Measurements from ENCODE around the gene MEF2D.

Gene MEF2D

DNA sequence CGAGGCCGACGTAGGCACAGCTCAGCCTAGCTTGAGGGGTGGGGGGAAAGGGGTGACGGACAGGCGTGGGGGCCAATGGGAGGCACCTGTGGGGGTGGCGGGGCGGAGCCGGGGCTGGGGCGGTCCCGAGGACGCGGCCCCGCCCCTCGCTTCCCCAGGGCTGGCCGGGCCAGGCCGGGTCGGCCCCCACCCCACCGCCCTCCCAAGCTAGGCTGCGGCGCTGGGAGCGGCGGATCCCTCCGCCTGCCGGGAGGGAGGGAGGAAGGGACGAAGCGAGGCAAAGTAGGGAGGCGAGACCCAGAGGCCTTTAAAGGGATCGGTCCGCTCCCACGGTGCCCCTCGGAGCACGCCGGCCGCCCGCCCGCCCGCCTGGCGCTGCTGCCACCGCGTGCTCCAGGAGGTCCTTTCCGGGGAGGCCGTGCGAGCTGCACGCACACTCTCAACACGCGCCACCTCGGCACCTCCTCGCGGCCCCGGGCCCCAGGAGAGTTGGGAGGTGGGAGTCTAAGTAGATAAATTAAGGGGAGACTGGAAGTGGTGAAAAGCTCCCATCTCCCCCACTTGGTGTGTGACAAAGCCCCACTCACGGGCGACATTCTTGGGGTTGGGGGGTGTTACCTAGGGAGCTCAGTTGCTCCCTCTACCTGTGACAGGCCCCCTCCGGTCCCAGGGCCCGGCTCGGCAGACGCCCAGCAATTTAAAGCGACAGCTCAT, 375 bp upstream of the MEF2D start (continued):
- TF ChIP-seq, protein P1, sequence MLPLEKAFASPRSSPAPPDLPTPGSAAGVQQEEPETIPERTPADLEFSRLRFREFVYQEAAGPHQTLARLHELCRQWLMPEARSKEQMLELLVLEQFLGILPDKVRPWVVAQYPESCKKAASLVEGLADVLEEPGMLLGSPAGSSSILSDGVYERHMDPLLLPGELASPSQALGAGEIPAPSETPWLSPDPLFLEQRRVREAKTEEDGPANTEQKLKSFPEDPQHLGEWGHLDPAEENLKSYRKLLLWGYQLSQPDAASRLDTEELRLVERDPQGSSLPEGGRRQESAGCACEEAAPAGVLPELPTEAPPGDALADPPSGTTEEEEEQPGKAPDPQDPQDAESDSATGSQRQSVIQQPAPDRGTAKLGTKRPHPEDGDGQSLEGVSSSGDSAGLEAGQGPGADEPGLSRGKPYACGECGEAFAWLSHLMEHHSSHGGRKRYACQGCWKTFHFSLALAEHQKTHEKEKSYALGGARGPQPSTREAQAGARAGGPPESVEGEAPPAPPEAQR (tag by site-specific recombination; IDR thresholded peaks at IDR 0.05), result peak; percentile 78; the same call in 1 of the 2 replicates
- TF ChIP-seq, protein P2, sequence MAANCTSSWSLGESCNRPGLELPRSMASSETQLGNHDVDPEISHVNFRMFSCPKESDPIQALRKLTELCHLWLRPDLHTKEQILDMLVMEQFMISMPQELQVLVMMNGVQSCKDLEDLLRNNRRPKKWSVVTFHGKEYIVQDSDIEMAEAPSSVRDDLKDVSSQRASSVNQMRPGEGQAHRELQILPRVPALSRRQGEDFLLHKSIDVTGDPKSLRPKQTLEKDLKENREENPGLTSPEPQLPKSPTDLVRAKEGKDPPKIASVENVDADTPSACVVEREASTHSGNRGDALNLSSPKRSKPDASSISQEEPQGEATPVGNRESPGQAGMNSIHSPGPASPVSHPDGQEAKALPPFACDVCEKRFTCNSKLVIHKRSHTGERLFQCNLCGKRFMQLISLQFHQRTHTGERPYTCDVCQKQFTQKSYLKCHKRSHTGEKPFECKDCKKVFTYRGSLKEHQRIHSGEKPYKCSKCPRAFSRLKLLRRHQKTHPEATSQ (tag by site-specific recombination; IDR thresholded peaks at IDR 0.05), result peak; percentile 94
- TF ChIP-seq ZNF791 (tag by site-specific recombination; IDR thresholded peaks at IDR 0.05) (no peak), ZNF660 (tag by site-specific recombination; IDR thresholded peaks at IDR 0.05) (no peak; the same call in 1 of the 2 replicates)
- TF ChIP-seq, protein P3, sequence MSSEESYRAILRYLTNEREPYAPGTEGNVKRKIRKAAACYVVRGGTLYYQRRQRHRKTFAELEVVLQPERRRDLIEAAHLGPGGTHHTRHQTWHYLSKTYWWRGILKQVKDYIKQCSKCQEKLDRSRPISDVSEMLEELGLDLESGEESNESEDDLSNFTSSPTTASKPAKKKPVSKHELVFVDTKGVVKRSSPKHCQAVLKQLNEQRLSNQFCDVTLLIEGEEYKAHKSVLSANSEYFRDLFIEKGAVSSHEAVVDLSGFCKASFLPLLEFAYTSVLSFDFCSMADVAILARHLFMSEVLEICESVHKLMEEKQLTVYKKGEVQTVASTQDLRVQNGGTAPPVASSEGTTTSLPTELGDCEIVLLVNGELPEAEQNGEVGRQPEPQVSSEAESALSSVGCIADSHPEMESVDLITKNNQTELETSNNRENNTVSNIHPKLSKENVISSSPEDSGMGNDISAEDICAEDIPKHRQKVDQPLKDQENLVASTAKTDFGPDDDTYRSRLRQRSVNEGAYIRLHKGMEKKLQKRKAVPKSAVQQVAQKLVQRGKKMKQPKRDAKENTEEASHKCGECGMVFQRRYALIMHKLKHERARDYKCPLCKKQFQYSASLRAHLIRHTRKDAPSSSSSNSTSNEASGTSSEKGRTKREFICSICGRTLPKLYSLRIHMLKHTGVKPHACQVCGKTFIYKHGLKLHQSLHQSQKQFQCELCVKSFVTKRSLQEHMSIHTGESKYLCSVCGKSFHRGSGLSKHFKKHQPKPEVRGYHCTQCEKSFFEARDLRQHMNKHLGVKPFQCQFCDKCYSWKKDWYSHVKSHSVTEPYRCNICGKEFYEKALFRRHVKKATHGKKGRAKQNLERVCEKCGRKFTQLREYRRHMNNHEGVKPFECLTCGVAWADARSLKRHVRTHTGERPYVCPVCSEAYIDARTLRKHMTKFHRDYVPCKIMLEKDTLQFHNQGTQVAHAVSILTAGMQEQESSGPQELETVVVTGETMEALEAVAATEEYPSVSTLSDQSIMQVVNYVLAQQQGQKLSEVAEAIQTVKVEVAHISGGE (tag by site-specific recombination; conservative IDR thresholded peaks at IDR 0.05; ENCODE audit: low read depth), result peak; percentile 61

DNA sequence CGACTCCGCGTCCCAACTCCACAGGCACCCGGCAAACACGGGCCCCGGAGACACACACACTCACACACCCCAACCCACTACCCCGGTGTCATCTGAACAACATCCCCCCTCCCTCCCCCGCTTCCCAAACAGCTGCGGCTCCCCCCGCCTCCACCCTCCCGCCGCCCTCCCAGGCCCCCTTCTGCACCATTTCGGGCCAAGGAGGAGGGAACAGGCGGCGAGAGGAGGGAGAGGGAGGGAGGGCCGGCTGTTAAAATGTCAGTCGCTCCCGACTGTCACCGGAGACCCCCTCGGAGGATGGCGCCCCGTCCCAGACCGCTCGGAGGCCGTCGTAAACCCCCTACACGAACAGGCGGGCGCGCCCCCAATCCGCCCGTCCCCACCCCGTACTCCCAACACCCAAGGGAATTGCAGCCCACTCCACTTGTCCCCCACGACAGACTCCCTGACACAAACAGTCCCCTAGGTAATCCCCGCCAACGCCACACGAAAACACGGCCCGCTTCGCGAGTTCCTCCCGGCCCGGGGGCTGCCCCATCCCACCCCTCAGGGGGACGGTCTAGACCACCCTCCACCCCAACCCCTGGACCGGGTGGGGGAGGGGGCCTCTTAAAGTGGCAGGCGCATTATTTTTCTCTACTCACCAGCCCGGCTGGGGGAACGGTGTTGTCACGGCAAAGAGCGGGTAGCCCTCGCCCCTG, 583 bp downstream of the MEF2D start:
- CTCF ChIA-PET, result interaction anchor here (0.6 to 3.4 kb wide), 8 partner anchors 9 to 206 kb away, joined by 3 to 14 read pairs (median 5); no protein-coding TSS in a partner anchor
- peak; percentile 49; the same call in 1 of the 2 replicates for TF ChIP-seq ZNF2 (tag by site-specific recombination; IDR thresholded peaks at IDR 0.05)
- TF ChIP-seq, protein P4, sequence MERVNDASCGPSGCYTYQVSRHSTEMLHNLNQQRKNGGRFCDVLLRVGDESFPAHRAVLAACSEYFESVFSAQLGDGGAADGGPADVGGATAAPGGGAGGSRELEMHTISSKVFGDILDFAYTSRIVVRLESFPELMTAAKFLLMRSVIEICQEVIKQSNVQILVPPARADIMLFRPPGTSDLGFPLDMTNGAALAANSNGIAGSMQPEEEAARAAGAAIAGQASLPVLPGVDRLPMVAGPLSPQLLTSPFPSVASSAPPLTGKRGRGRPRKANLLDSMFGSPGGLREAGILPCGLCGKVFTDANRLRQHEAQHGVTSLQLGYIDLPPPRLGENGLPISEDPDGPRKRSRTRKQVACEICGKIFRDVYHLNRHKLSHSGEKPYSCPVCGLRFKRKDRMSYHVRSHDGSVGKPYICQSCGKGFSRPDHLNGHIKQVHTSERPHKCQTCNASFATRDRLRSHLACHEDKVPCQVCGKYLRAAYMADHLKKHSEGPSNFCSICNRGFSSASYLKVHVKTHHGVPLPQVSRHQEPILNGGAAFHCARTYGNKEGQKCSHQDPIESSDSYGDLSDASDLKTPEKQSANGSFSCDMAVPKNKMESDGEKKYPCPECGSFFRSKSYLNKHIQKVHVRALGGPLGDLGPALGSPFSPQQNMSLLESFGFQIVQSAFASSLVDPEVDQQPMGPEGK (tag by site-specific recombination; IDR thresholded peaks at IDR 0.05), result peak; percentile 94
- TF ChIP-seq, protein P5, sequence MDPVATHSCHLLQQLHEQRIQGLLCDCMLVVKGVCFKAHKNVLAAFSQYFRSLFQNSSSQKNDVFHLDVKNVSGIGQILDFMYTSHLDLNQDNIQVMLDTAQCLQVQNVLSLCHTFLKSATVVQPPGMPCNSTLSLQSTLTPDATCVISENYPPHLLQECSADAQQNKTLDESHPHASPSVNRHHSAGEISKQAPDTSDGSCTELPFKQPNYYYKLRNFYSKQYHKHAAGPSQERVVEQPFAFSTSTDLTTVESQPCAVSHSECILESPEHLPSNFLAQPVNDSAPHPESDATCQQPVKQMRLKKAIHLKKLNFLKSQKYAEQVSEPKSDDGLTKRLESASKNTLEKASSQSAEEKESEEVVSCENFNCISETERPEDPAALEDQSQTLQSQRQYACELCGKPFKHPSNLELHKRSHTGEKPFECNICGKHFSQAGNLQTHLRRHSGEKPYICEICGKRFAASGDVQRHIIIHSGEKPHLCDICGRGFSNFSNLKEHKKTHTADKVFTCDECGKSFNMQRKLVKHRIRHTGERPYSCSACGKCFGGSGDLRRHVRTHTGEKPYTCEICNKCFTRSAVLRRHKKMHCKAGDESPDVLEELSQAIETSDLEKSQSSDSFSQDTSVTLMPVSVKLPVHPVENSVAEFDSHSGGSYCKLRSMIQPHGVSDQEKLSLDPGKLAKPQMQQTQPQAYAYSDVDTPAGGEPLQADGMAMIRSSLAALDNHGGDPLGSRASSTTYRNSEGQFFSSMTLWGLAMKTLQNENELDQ (tag by site-specific recombination; IDR thresholded peaks at IDR 0.05; ENCODE audit: low read depth), result no peak
- TF ChIP-seq, protein P6, sequence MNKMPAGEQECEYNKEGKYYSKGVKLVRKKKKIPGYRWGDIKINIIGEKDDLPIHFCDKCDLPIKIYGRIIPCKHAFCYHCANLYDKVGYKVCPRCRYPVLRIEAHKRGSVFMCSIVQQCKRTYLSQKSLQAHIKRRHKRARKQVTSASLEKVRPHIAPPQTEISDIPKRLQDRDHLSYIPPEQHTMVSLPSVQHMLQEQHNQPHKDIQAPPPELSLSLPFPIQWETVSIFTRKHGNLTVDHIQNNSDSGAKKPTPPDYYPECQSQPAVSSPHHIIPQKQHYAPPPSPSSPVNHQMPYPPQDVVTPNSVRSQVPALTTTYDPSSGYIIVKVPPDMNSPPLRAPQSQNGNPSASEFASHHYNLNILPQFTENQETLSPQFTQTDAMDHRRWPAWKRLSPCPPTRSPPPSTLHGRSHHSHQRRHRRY (tag by site-specific recombination; IDR thresholded peaks at IDR 0.05), result no peak
- TF ChIP-seq KLF1 (tag by site-specific recombination; IDR thresholded peaks at IDR 0.05), result peak; percentile 91
- TF ChIP-seq SP7 (tag by site-specific recombination; IDR thresholded peaks at IDR 0.05), result peak; percentile 41; the same call in 1 of the 2 replicates
- TF ChIP-seq YY1 (tag by site-specific recombination; IDR thresholded peaks at IDR 0.05), result 0 out of 2 replicates have a peak, but pooled peaks have one; percentile 8
- no peak for TF ChIP-seq ZNF654 (tag by site-specific recombination; IDR thresholded peaks at IDR 0.05; ENCODE audit: low read depth)
- TF ChIP-seq ZNF341 (tag by site-specific recombination; IDR thresholded peaks at IDR 0.05; ENCODE audit: low read depth), result peak; percentile 82
- no peak for TF ChIP-seq ZNF623 (tag by site-specific recombination; IDR thresholded peaks at IDR 0.05)
- TF ChIP-seq ZNF354C (tag by site-specific recombination; IDR thresholded peaks at IDR 0.05; ENCODE audit: borderline replicate concordance, low read depth), result no peak
- TF ChIP-seq ZNF629 (tag by site-specific recombination; IDR thresholded peaks at IDR 0.05), result 0 out of 2 replicates have a peak, but pooled peaks have one; percentile 25
- peak; percentile 73 for TF ChIP-seq GLIS1 (tag by site-specific recombination; IDR thresholded peaks at IDR 0.05)
- no peak for TF ChIP-seq FEZF1 (tag by site-specific recombination; IDR thresholded peaks at IDR 0.05)
- TF ChIP-seq ZSCAN30 (tag by site-specific recombination; IDR thresholded peaks at IDR 0.05), result no peak
- TF ChIP-seq ZIC2 (tag by site-specific recombination; IDR thresholded peaks at IDR 0.05), result no peak
- TF ChIP-seq KLF16 (tag by site-specific recombination; IDR thresholded peaks at IDR 0.05), result peak; percentile 62; the same call in 1 of the 2 replicates

More for the DNA sequence above, 583 bp downstream of the MEF2D start:
- Histone ChIP-seq H3K9me3 (ENCODE audit: control insufficient read depth, insufficient read depth, low read depth, low read length) (no peaks in the 10 kb centered on the region), H3K27ac (ENCODE audit: extremely low read depth, low read depth, low read length) (peak overlapping the region; percentile 92), H3K36me3 (ENCODE audit: control insufficient read depth in 2 of 2, insufficient read depth in 1 of 2, low read length in 2 of 2) (peaks cover 0 to 3% of the 10 kb centered on the region in 2 experiments; a peak in 1 of 3 replicates), H3K4me3 (ENCODE audit: low read depth, low read length) (peak overlapping the region; percentile 69), H3K4me1 (ENCODE audit: control insufficient read depth, insufficient read depth, low read length) (peaks cover 9% of the 10 kb centered on the region)
- POLR2A ChIA-PET, result interaction anchor here (0.5 to 2.5 kb wide), 12 partner anchors 9 to 207 kb away, joined by 3 to 36 read pairs (median 4); partner anchors contain the start of genes GPATCH4 and NAXE
